Gastroesophageal sphincter (tissue), 4 donors: Measurements from ENCODE around the gene KIAA1217. TPM values are rescaled to one million over a fixed set of nuclear protein-coding genes. Genes with fewer than 3 reads are reported as not detected.

ENCODE experiments used
- ATAC-seq: fragments of 150-250 bp; one replicate; pipeline ENCODE4 v1.9.1; 2016; ENCODE audit warnings: mild to moderate bottlenecking, moderate library complexity
- H3K27ac ChIP-seq, 4 donors: fragments of 200-600 bp; sonication (generic) in 3 of 4; 1 replicate in 3 of 4; 2 replicates in 1 of 4; pipeline ENCODE4 v1.5.1; 2016 to 2019
- H3K27me3 ChIP-seq: fragments of 200-600 bp; sonication (generic); one replicate; pipeline ENCODE4 v1.5.1; 2019
- H3K36me3 ChIP-seq, 2 donors: fragments of 200-600 bp; sonication (generic); one replicate each; pipeline ENCODE4 v1.5.1; 2019; ENCODE audit warnings: control low read depth in 1 of 2
- H3K4me1 ChIP-seq, 3 donors: fragments of 200-600 bp; sonication (generic); 1 replicate in 2 of 3; 2 replicates in 1 of 3; pipeline ENCODE4 v1.5.1; 2016 to 2019; ENCODE audit warnings: control low read depth in 2 of 3
- H3K4me3 ChIP-seq, 2 donors: fragments of 200-600 bp; sonication (generic); one replicate each; pipeline ENCODE4 v1.5.1; 2019; ENCODE audit warnings: mild to moderate bottlenecking in 1 of 2, moderate library complexity in 1 of 2
- H3K9me3 ChIP-seq, 3 donors: fragments of 200-600 bp; sonication (generic); one replicate each; pipeline ENCODE4 v1.5.1; 2017 to 2019; ENCODE audit warnings: control low read depth in 2 of 3
- CTCF ChIP-seq, 4 experiments: fragments of 200-600 bp in 2 of 4; fragments of 450-650 bp in 2 of 4; sonication (generic) in 1 of 4; IDR thresholded peaks; one replicate each; pipeline ENCODE4 v1.5.1; 2017 to 2019; ENCODE audit warnings: antibody characterized with exemption in 4 of 4, mild to moderate bottlenecking in 2 of 4, moderate library complexity in 2 of 4
- EP300 ChIP-seq: sonication (generic); formaldehyde crosslinking; IDR thresholded peaks from one replicate; pipeline ENCODE4 v1.6.1; 2017; ENCODE audit warnings: antibody characterized with exemption, mild to moderate bottlenecking
- POLR2A ChIP-seq, 2 donors: fragments of 450-650 bp; IDR thresholded peaks; one replicate each; pipeline ENCODE4 v1.6.1; 2017; ENCODE audit warnings: antibody characterized with exemption in 2 of 2, mild to moderate bottlenecking in 2 of 2, moderate library complexity in 1 of 2
- POLR2AphosphoS5 ChIP-seq: sonication (generic); formaldehyde crosslinking; IDR thresholded peaks from one replicate; pipeline ENCODE4 v1.6.1; 2017; ENCODE audit warnings: antibody characterized with exemption
- WGBS, 2 donors: methylation state at CpG; one replicate each; pipeline ENCODE4 v1.1.5; 2018; ENCODE audit warnings: low coverage in 1 of 2; 5-methylcytosine and 5-hydroxymethylcytosine counted together
- total RNA-seq, 4 donors: library from RNA; depleted of rRNA; stranded (reverse); fragments of >200 nt; gene quantifications; one replicate each; pipeline ENCODE4 v1.1.0, GENCODE V29; 2016

Gene KIAA1217
- total RNA-seq, 4 donors from 2014 or later, result 9.7 to 15.3 (median 12.7) TPM

DNA sequence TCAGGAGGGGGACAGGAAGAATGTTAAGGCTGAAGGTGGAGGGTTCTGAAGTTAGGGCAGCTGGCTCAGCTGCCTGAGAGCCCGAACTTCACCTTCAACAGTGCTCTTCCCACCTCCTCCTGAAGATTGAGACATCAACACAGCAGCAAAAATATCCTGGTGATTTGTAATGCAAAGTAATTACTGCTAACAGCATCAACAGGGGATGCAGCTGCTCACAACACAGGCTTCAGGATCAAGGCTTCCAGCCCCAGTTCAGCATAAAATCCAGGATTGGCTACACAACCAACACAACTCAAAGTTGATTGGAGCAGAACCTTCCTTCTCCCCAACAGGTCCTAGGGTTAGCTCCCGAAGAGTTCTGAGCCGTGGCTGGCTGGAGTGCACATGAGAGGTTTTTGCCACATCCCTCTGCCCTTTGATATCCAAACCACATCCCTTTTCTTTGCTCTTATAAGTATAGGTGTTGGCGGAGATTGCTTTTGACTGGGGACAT lies 242.4 kb downstream of the KIAA1217 start:
- peak overlapping the region in 2 of 4 donors; percentile 2 to 24 for H3K27ac ChIP-seq
- TF ChIP-seq CTCF (IDR thresholded peaks at IDR 0.05), result no peak
- TF ChIP-seq POLR2AphosphoS5, result no peak
- no peak for TF ChIP-seq EP300
- H3K36me3 ChIP-seq, result no peaks in the 10 kb centered on the region
- no peaks in the 10 kb centered on the region for H3K9me3 ChIP-seq
- WGBS, 2 donors, result 66 to 85% methylated on average over 4 of the region's 4 CpGs
- H3K4me3 ChIP-seq, result no peak overlapping the region
- peaks cover 0 to 28% (median 0%) of the 10 kb centered on the region in 3 donors for H3K4me1 ChIP-seq
- ATAC-seq, result no peak
- H3K27me3 ChIP-seq, result no peaks in the 10 kb centered on the region

DNA sequence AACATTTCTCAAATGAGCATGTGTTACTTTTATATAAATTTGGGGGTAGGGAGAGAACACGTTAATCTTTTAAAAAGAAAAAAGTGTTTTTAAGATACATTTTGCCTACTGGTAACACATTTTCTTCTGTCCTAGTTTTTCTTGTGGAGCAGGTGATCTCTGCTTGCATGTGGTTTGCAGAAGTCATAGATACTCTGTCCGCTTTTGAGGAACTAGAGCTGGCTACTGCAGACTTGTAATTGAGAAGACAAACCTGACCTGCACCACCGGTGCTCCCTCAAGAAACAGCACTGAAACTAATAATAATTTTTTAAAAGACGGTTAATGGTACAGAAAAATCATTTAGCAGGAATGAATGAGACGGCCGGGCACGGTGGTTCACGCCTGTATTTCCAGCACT lies 243.1 kb downstream of the KIAA1217 start:
- no peaks in the 10 kb centered on the region for H3K36me3 ChIP-seq
- H3K4me1 ChIP-seq, result peaks cover 0 to 28% (median 0%) of the 10 kb centered on the region in 3 donors
- H3K27ac ChIP-seq, result no peak overlapping the region
- WGBS, 2 donors, result 79 to 80% methylated on average over 3 to 8 of the region's 8 CpGs
- H3K9me3 ChIP-seq, result no peaks in the 10 kb centered on the region
- no peak overlapping the region for H3K4me3 ChIP-seq
- no peaks in the 10 kb centered on the region for H3K27me3 ChIP-seq
- ATAC-seq, result no peak
- TF ChIP-seq POLR2AphosphoS5 (no peak), POLR2A (IDR thresholded peaks at IDR 0.05) (no peak), EP300 (no peak), CTCF (IDR thresholded peaks at IDR 0.05) (no peak)

- Histone ChIP-seq H3K27me3 (no peaks in the 10 kb centered on the region), H3K4me1 (peaks cover 0 to 22% (median 0%) of the 10 kb centered on the region in 3 donors), H3K9me3 (no peaks in the 10 kb centered on the region), H3K27ac (peak overlapping the region in 2 of 4 donors; percentile 15 to 33), H3K36me3 (no peaks in the 10 kb centered on the region), H3K4me3 (no peak overlapping the region)
- ATAC-seq, result no peak
- TF ChIP-seq POLR2A (IDR thresholded peaks at IDR 0.05) (no peak), CTCF (IDR thresholded peaks at IDR 0.05) (no peak), EP300 (no peak), POLR2AphosphoS5 (no peak)
Measured at GRCh38 chr10:24453404-24453830, 244.5 kb downstream of the KIAA1217 start.

DNA sequence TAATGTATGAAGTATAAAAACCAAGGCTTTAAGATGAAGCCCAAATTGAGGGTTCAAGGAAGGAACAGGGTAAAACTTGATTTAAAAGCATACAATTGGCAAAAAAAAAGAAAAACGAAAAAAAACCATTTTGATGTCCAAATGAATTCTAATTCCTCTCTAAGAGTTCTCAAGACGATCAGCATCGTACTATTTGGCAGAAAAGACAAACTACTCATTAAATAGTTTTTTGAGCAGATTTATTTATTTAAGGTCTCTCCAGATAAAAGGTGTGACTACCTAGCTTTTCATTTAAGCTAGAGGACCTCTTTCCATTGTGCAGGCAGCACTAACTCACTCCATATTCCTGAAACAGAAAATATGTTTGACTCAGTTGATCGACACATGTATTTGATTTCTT lies 245.0 kb downstream of the KIAA1217 start:
- H3K9me3 ChIP-seq, result no peaks in the 10 kb centered on the region
- ATAC-seq, result no peak
- TF ChIP-seq POLR2AphosphoS5 (no peak), POLR2A (IDR thresholded peaks at IDR 0.05) (no peak)
- H3K4me3 ChIP-seq, result no peak overlapping the region
- no peaks in the 10 kb centered on the region for H3K36me3 ChIP-seq
- WGBS, 2 donors, result 65 to 79% methylated on average over 4 of the region's 4 CpGs
- peak overlapping the region in 3 of 4 donors; percentile 10 to 28 (median 21) for H3K27ac ChIP-seq
- H3K4me1 ChIP-seq, result peaks cover 0 to 17% (median 0%) of the 10 kb centered on the region in 3 donors
- no peaks in the 10 kb centered on the region for H3K27me3 ChIP-seq

DNA sequence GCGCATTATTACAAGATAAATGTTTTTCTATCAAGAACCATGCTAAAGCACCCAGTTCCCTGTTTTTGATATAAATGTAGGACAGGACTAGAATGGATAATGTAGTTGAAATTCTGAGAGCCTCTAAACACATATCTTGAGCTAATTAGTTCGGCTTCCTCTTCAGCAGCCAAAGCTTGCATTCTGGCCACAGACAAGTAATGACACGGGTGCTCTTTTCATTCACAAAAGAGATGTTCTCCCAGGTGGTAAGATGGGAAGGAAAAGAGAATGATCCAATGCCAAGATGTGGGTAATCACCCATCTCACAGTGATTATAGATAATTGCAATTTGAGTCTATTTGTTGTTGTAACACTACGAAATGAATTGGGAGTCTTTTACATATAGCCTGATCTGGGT lies 246.5 kb downstream of the KIAA1217 start:
- ATAC-seq, result no peak
- 83 to 91% methylated on average over 3 to 4 of the region's 4 CpGs for WGBS, 2 donors
- Histone ChIP-seq H3K36me3 (no peaks in the 10 kb centered on the region), H3K4me1 (peaks cover 0 to 7% (median 0%) of the 10 kb centered on the region in 3 donors), H3K4me3 (no peak overlapping the region), H3K27ac (peak overlapping the region in 1 of 4 donors; percentile 43), H3K27me3 (no peaks in the 10 kb centered on the region), H3K9me3 (no peaks in the 10 kb centered on the region)
- TF ChIP-seq EP300 (no peak), POLR2A (IDR thresholded peaks at IDR 0.05) (no peak), CTCF (IDR thresholded peaks at IDR 0.05) (no peak), POLR2AphosphoS5 (no peak)
